PC-9 (cell line): ENCODE results near the gene NCKAP1. TPM values are rescaled to one million over a fixed set of nuclear protein-coding genes. Genes with fewer than 3 reads are reported as not detected.
"Not testable (repeated sequence)": the region's sequence is repeated elsewhere in the genome, so short reads cannot be mapped to it uniquely, and the experiment has no call there.

Experiments
- BruUV-seq: library from RNA; stranded (reverse); fragments of 400-500 nt; replicated peaks from 2 replicates; lab custom pipeline; 2021; lab: Mats Ljungman, UMichigan
- CTCF ChIA-PET: fragments of 300-600 bp; sonication (Branson Sonifier 250); formaldehyde crosslinking; loops from one replicate; lab custom pipeline; 2022; ENCODE audit warnings: antibody characterized with exemption; lab: Charles Lee
- POLR2A ChIA-PET: fragments of 300-600 bp; sonication (Branson Sonifier 250); formaldehyde crosslinking; loops from one replicate; lab custom pipeline; 2022; ENCODE audit warnings: antibody characterized with exemption; ENCODE audit not compliant: unreplicated experiment; lab: Charles Lee
- DNase-seq, 2 experiments: peaks; one replicate each; pipeline versions ENCODE4 v3.0.0 to v3.0.0-alpha.2; 2015 to 2022; ENCODE audit warnings: mixed read lengths in 1 of 2
- H2AFZ ChIP-seq: fragments of 200-600 bp; sonication (generic); 2 replicates; pipeline ENCODE4 v1.8.1; 2017; ENCODE audit warnings: antibody characterized with exemption
- H3F3A ChIP-seq: fragments of 200-600 bp; sonication (generic); 2 replicates; pipeline ENCODE4 v1.8.1; 2017; ENCODE audit warnings: antibody characterized with exemption, mild to moderate bottlenecking, low read depth; ENCODE audit not compliant: insufficient read depth
- H3K27ac ChIP-seq: fragments of 200-600 bp; sonication (generic); 2 replicates; pipeline ENCODE4 v1.6.1; 2016; ENCODE audit warnings: mixed run types
- H3K27me3 ChIP-seq: fragments of 200-600 bp; sonication (generic); 2 replicates; pipeline ENCODE4 v1.6.1; 2016; ENCODE audit warnings: low read depth, mixed run types; ENCODE audit not compliant: insufficient read depth
- H3K36me3 ChIP-seq: fragments of 200-600 bp; sonication (generic); 2 replicates; pipeline ENCODE4 v1.6.1; 2016; ENCODE audit warnings: low read depth, mixed run types
- H3K4me1 ChIP-seq: fragments of 200-600 bp; sonication (generic); replicated peaks from 2 replicates; pipeline ENCODE4 v1.6.1; 2016; ENCODE audit warnings: mixed run types; ENCODE audit not compliant: insufficient read depth
- H3K4me2 ChIP-seq: fragments of 200-600 bp; sonication (generic); 2 replicates; pipeline ENCODE4 v1.6.1; 2017; ENCODE audit warnings: mixed run types
- H3K4me3 ChIP-seq: fragments of 200-600 bp; sonication (generic); 2 replicates; pipeline ENCODE4 v1.6.1; 2016; ENCODE audit warnings: mixed run types
- H3K79me2 ChIP-seq: fragments of 200-600 bp; sonication (generic); 2 replicates; pipeline ENCODE4 v1.6.1; 2017; ENCODE audit warnings: low read depth, mixed run types
- H3K9me2 ChIP-seq: fragments of 200-600 bp; sonication (generic); 2 replicates; pipeline ENCODE4 v1.8.1; 2017; ENCODE audit warnings: mild to moderate bottlenecking; ENCODE audit not compliant: insufficient read depth
- H3K9me3 ChIP-seq: fragments of 200-600 bp; sonication (generic); 2 replicates; pipeline ENCODE4 v1.8.1; 2016; ENCODE audit warnings: low read depth; ENCODE audit not compliant: insufficient read depth
- H4K20me1 ChIP-seq: fragments of 200-600 bp; sonication (generic); 2 replicates; pipeline ENCODE4 v1.8.1; 2017; ENCODE audit not compliant: insufficient read depth
- EZH2 ChIP-seq: fragments of 200-600 bp; sonication (generic); IDR thresholded peaks from 2 replicates; pipeline ENCODE4 v1.8.0; 2017; ENCODE audit warnings: antibody characterized with exemption, low read depth
- intact Hi-C: fragments of 100-400 bp; cut with micrococcal nuclease; formaldehyde crosslinking; loops from one replicate; pipeline ENCODE4 v1.10.0; 2022; ENCODE audit not compliant: unreplicated experiment
- total RNA-seq: library from RNA; stranded (reverse); gene quantifications from 2 replicates; pipeline ENCODE4 v1.2.3, GENCODE V29; 2021
- TF ChIP-seq, protein P1 (sequence below): fragments of 200-600 bp; sonication (generic); conservative IDR thresholded peaks from 2 replicates; pipeline ENCODE4 v1.6.1; 2017; ENCODE audit warnings: mixed run types, antibody characterized with exemption, mild to moderate bottlenecking, moderate library complexity

NCKAP1 gene
- total RNA-seq, 1 experiment from 2014 or later = 308 TPM

GRCh38 chr2:182970486-182970885 is 67.8 kb downstream of the NCKAP1 start:
- ChIA-PET POLR2A (no interaction called here), CTCF (no interaction called here)
- no peak for TF ChIP-seq EZH2
- TF ChIP-seq, protein P1, sequence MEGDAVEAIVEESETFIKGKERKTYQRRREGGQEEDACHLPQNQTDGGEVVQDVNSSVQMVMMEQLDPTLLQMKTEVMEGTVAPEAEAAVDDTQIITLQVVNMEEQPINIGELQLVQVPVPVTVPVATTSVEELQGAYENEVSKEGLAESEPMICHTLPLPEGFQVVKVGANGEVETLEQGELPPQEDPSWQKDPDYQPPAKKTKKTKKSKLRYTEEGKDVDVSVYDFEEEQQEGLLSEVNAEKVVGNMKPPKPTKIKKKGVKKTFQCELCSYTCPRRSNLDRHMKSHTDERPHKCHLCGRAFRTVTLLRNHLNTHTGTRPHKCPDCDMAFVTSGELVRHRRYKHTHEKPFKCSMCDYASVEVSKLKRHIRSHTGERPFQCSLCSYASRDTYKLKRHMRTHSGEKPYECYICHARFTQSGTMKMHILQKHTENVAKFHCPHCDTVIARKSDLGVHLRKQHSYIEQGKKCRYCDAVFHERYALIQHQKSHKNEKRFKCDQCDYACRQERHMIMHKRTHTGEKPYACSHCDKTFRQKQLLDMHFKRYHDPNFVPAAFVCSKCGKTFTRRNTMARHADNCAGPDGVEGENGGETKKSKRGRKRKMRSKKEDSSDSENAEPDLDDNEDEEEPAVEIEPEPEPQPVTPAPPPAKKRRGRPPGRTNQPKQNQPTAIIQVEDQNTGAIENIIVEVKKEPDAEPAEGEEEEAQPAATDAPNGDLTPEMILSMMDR = no peak
- Histone ChIP-seq H3K4me2 (no peak overlapping the region), H4K20me1 (peaks cover 20% of the 10 kb centered on the region), H3K27ac (no peak overlapping the region), H3K27me3 (no peaks in the 10 kb centered on the region), H3K9me3 (no peaks in the 10 kb centered on the region), H3K79me2 (peaks cover 37% of the 10 kb centered on the region), H3K36me3 (peaks cover 81% of the 10 kb centered on the region), H3K4me3 (no peak overlapping the region), H3K4me1 (no peaks in the 10 kb centered on the region), H2AFZ (no peak overlapping the region), H3K9me2 (no peaks in the 10 kb centered on the region), H3F3A (peaks cover 40% of the 10 kb centered on the region)
- DNase-seq = no peak
- no TSS peak for BruUV-seq
- intact Hi-C loops = loop anchor here (10.0 kb wide), 1 partner anchor 306 kb away; no protein-coding TSS in a partner anchor

DNA sequence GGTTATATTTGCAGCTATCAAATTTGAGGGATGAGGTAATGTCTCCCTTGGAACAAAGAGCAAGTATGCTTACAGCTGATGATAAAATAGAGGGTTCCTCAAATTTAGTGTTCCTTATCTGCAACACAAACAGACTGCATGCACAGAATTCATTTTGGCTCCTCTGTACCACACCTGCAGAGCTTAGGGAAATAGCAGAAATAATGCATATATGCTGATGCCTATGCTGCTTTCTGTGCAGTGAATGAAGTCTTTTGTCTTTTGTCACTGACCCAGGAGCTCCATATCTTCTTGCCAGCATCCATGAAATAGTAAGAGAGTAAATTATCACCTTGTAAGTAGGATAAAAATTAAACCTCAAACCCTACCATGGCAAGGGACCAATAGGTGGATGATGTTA is 69.8 kb downstream of the NCKAP1 start:
- DNase-seq = no peak
- Histone ChIP-seq H2AFZ (no peak overlapping the region), H3K27me3 (no peaks in the 10 kb centered on the region), H3K36me3 (peaks cover 74% of the 10 kb centered on the region), H4K20me1 (peaks cover 20% of the 10 kb centered on the region), H3K4me2 (no peak overlapping the region), H3K4me1 (no peaks in the 10 kb centered on the region), H3K9me3 (no peaks in the 10 kb centered on the region), H3K27ac (no peak overlapping the region), H3K9me2 (no peaks in the 10 kb centered on the region), H3K79me2 (peaks cover 37% of the 10 kb centered on the region), H3K4me3 (no peak overlapping the region), H3F3A (peaks cover 25% of the 10 kb centered on the region)
- BruUV-seq = TSS peak; percentile 3
- CTCF ChIA-PET = no interaction called here
- TF ChIP-seq, protein P1 = no peak
- no peak for TF ChIP-seq EZH2
- intact Hi-C loops = no loop called here
- POLR2A ChIA-PET = no interaction called here

DNA sequence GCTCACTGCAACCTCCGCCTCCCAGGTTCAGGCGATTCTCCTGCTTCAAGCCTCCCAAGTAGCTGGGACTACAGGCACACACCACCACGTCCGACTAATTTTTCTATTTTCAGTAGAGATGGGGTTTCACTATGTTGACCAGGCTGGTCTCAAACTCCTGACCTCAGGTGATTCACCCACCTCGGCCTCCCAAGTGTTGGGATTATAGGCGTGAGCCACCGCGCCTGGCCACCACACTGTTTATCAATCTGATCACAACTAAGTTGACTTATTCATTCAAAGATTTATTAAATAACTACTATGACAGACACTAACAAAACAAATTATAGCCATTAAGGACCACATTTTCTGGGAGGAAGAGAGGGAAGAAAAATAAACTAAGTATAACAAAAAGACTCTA is 71.9 kb downstream of the NCKAP1 start:
- H3K27ac ChIP-seq, DNase-seq, H3K4me1 ChIP-seq, H2AFZ ChIP-seq, H3K4me2 ChIP-seq, H4K20me1 ChIP-seq, H3K9me2 ChIP-seq, intact Hi-C loops, H3K4me3 ChIP-seq, CTCF ChIA-PET, POLR2A ChIA-PET, H3K9me3 ChIP-seq, H3K27me3 ChIP-seq: not testable (repeated sequence)
- Histone ChIP-seq H3K36me3 (peaks cover 70% of the 10 kb centered on the region), H3K79me2 (peaks cover 27% of the 10 kb centered on the region), H3F3A (peaks cover 22% of the 10 kb centered on the region)
- BruUV-seq = TSS peak; percentile 10

DNA sequence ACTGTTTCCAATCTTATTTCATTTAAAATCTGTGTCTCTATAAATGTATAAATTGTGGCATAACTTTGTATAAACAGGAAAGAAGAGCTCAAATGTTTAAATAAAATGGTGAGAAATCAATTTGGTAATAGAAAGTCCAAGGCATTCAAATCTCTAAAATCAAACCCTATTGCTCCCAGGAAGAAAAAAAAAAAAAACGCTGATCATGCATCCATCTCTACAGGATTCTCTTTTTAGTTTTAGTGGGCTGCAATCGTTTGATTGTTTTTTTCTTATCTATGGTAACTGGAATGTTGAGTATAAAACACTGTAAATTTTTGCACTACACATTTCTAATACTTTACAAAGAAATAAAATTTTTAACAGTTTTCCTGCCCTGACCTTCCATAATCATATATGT is 75.6 kb downstream of the NCKAP1 start:
- no peak overlapping the region for H3K27ac ChIP-seq
- H2AFZ ChIP-seq = no peak overlapping the region
- no peak overlapping the region for H3K4me2 ChIP-seq
- ChIA-PET CTCF (no interaction called here), POLR2A (no interaction called here)
- H3K4me1 ChIP-seq = no peaks in the 10 kb centered on the region
- peaks cover 25% of the 10 kb centered on the region for H3F3A ChIP-seq
- no peak overlapping the region for H3K4me3 ChIP-seq
- no peaks in the 10 kb centered on the region for H3K27me3 ChIP-seq
- no peak for DNase-seq
- H3K79me2 ChIP-seq = 0 out of 2 replicates have a peak, but pooled peaks cover 6% of the 10 kb centered on the region
- H4K20me1 ChIP-seq = peaks cover 12% of the 10 kb centered on the region
- H3K36me3 ChIP-seq = peaks cover 72% of the 10 kb centered on the region
- BruUV-seq = no TSS peak
- intact Hi-C loops = no loop called here
- no peaks in the 10 kb centered on the region for H3K9me3 ChIP-seq
- H3K9me2 ChIP-seq = no peaks in the 10 kb centered on the region
- TF ChIP-seq EZH2 = no peak
- TF ChIP-seq, protein P1 = no peak

- H3K27ac ChIP-seq, H3K4me3 ChIP-seq, DNase-seq, H3K4me1 ChIP-seq, POLR2A ChIA-PET, BruUV-seq, H3K9me3 ChIP-seq, H2AFZ ChIP-seq, H3K9me2 ChIP-seq, intact Hi-C loops, H3K4me2 ChIP-seq, H3K79me2 ChIP-seq, CTCF ChIA-PET, H3K27me3 ChIP-seq: not testable (repeated sequence)
- peaks cover 33% of the 10 kb centered on the region for H3F3A ChIP-seq
- peaks cover 72% of the 10 kb centered on the region for H3K36me3 ChIP-seq
- H4K20me1 ChIP-seq = peaks cover 14% of the 10 kb centered on the region
These were observed 77.4 kb downstream of the NCKAP1 start for GRCh38 chr2:182960869-182961268.
